ENCODE results near the gene IL13RA1. TPM values are rescaled to one million over a fixed set of nuclear protein-coding genes. Genes with fewer than 3 reads are reported as not detected.
"Not testable (repeated sequence)": the region's sequence is repeated elsewhere in the genome, so short reads cannot be mapped to it uniquely, and the experiment has no call there.

IL13RA1 gene
- total RNA-seq, 1 experiment from 2014 or later: 29.7 TPM

DNA sequence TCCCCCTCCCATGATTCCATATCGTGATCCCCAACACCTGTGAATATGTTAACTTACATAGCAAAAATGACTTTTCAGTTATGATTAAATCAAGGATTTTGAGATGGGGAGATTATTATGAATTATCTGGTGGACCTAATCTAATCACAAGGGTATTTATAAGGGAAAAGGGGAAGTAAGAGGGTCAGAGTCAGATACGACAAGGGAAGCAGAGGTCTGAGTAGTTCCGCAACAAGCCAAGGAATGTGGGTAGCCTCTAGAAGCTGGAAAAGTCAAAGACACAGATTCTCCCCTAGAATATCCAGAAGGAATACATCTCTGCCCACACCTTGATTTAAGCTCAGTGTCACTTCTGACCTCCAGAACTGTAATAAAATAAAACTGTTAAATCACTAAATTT, 1.0 kb upstream of the IL13RA1 start:
- in situ Hi-C loops (cut with HindIII; ENCODE audit: low sequenced_read_pairs): no loop called here
- no peak for DNase-seq (ENCODE audit: low spot score)

DNA sequence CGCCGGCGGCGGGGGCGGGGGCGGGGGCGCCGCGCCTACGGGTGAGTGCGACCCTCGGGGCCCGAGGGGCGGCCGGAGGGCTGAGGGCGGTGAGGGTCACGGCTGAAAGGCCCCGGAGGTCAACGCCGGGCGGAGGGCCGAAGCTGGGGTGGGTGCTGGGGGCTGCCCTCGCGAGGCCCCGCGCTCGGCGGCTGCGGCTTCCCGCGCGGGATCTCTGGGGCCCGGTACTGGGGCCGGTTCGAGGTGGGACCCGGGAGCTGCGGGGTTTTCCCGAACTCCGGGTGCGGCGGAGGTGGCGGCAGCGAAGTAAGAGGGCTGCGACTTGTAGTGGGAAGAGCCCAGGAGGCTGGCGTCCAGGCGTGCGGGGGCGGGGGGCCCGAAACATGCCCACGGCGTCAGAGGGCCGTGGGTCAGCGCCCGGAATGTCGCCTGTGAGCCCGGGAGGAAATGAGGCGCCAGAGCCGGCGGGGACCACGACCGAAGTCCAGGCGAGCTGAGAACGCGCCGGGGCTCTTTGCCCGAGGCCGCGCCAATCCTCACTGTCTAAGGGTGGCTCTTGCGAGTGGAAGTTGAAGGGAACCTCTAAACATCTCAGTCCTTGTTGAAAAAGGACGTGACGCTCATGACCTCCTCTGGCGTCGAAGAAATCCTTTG, 407 bp downstream of the IL13RA1 start:
- in situ Hi-C loops (cut with HindIII; ENCODE audit: low sequenced_read_pairs): no loop called here
- no peak for DNase-seq (ENCODE audit: low spot score)

DNA sequence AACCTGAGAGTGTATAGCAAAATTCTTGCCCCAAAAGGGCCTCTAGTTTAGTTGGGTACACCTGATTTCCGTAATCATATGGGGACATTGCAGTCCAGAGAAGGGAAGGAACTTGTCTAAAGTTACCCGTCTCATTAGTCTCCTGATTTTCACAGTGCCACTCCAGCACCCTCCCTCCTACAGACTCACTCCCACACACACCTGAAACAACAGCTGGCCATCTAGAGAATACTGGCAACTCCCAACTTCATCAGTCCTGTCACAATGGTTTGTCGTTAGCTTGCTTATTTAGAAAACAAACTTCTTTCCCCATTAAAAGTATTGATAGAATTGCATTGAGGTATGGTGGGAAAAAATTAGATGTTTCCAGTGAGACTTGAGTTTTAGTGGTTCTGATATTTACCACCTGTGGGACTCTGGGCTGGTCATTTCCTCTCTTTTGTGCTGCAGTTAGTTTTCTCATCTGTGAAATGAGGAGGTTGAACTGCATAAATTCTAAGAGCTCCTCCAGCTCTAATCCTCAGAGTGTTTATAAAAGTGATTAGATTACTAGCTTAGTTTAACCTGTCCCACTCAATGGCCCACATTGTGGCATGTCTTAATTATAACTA, 1.7 kb downstream of the IL13RA1 start:
- DNase-seq (ENCODE audit: low spot score): no peak
- in situ Hi-C loops (cut with HindIII; ENCODE audit: low sequenced_read_pairs): no loop called here

DNA sequence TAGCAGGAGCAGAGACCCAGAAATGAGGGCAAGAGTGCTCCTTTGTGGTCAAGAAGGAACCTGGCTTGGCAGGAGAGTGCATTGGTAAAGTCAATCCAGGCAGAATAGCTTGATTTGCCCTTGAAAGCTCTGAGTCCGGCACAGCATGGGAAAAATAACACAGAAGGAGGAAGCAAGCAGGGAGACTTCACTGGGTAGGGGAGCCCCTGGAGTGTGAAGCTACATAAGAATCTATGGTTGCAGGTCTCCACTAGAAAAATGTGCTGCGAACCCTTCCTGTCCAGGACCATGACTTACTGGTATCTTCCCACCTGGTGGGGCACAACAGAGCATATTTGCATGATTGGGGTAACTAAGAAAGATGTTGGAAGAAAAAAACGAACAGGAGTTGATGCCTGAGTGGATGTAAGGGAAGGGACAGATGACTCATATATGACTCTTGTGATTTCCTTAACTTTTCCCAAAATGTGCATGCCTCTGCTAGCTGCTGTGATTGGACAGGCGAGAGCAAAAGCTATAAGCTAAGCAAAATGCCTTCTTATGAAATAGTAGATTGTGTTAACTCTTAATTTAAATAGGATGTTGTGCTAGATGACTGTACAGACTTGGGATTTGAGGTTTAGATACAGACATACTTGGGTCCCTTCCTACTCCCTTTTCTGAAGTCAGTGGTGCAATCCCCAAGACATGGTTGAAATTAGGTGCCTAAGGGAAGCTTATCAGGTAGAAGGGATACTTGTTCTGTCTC, 3.3 kb downstream of the IL13RA1 start:
- no peak for DNase-seq (ENCODE audit: low spot score)
- in situ Hi-C loops (cut with HindIII; ENCODE audit: low sequenced_read_pairs): no loop called here

DNA sequence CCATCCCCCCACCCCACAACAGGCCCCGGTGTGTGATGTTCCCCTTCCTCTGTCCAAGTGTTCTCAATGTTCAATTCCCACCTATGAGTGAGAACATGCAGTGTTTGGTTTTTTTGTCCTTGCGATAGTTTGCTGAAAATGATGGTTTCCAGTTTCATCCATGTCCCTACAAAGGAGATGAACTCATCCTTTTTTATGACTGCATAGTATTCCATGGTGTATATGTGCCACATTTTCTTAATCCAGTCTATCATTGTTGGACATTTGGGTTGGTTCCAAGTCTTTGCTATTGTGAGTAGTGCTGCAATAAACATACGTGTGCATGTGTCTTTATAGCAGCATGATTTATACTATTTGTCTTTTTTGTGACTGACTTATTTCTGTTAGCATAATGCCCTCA, 5.1 kb downstream of the IL13RA1 start:
- DNase-seq (ENCODE audit: low spot score); in situ Hi-C loops (cut with HindIII; ENCODE audit: low sequenced_read_pairs): not testable (repeated sequence)

DNA sequence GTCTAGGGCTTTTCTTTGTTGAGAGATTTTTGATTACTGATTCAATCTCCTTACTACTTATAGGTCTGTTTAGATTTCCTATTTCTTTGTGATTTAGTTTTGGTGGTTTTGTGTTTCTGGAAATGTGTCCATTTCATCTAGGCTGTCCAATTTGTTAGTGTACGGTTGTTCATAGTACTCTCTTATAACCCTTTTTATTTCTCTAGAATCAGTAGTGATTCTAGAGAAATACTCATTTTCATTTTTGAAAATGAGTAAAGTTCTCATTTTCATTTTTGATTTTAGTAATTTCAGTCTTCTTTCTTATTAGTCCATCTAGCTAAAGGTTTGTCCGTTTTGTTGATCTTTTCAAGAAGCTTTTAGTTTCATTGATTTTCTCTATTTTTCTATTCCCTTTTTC, 7.5 kb downstream of the IL13RA1 start:
- DNase-seq (ENCODE audit: low spot score): no peak
- in situ Hi-C loops (cut with HindIII; ENCODE audit: low sequenced_read_pairs): no loop called here

DNA sequence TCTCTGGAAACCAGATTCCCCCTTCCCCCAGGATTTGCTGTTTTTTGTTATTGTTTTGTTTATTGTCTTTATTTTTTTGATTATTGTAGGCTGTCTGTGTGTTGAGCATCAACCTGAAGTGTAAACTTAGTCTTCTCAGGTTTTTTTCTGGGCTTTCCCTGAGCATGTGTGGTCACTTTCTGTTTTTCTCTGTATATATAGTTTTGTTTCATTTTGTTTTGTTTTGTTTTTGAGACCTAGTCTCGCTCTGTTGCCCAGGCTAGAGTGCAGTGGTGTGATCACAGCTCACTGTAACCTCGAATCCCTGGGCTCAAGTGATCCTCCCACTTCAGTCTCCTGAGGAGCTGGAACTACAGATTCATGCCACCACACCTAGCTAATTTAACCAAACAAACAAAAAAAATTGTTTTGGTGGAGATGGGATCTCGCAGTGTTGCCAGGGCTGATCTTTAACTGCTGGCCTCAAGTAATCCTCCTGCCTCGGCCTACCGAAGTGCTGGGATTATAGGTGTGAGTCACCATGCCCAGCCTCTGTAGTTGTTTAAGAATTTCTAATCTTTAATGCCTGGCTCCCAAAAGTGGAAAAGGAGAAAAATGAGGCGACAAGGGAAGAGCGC, 9.1 kb downstream of the IL13RA1 start:
- no peak for DNase-seq (ENCODE audit: low spot score)
- in situ Hi-C loops (cut with HindIII; ENCODE audit: low sequenced_read_pairs): no loop called here

GRCh38 chrX:118739577-118739976, 12.2 kb downstream of the IL13RA1 start:
- no peak for DNase-seq (ENCODE audit: low spot score)
- in situ Hi-C loops (cut with HindIII; ENCODE audit: low sequenced_read_pairs): no loop called here

- in situ Hi-C loops (cut with HindIII; ENCODE audit: low sequenced_read_pairs): no loop called here
- no peak for DNase-seq (ENCODE audit: low spot score)
These were observed 13.0 kb downstream of the IL13RA1 start for GRCh38 chrX:118740276-118740889.

- in situ Hi-C loops (cut with HindIII; ENCODE audit: low sequenced_read_pairs): no loop called here
- DNase-seq (ENCODE audit: low spot score): no peak
These were observed 14.8 kb downstream of the IL13RA1 start for GRCh38 chrX:118742176-118742575.

GRCh38 chrX:118745570-118745969, 18.2 kb downstream of the IL13RA1 start:
- in situ Hi-C loops (cut with HindIII; ENCODE audit: low sequenced_read_pairs): no loop called here
- no peak for DNase-seq (ENCODE audit: low spot score)

DNA sequence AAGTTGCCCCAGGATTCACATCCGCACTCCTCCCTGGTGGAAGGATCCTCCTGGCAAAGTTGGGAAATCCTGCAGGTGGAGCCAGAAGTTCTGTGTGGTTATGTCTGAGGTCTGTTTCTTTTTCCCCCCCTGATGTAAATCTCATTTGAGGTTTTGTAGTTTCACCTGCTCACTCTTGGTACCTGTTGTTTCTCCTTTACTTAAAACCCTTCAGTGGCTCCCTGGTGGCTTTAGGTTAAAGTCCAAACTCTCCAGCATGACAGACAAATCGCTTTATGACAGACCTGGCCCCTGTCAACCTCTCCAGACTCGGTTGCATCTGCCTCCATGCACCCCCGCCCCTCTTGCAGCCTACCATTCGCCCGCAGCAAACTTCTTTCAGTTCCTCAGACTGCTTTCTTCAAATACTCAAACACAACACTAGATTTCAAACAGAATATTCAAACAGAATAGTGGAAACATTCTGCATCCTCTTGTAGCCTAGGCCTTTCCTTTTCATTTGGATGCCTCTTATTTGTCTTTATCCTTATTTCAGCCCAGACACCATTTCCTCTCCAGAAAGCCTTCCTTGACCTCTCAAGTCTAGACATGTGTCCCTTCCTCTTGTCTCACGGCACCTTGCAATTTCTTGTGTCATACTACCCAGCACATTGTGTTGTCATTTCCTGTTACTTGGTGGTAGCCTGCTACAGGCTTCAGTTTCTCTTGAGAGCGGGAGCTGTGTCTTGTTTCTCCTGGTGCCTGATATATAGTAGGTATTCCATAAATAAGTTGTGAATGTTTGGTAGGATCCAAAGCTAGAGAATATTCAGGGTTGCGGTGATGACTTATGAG, 24.8 kb downstream of the IL13RA1 start:
- in situ Hi-C loops (cut with HindIII; ENCODE audit: low sequenced_read_pairs): no loop called here
- DNase-seq (ENCODE audit: low spot score): no peak

GRCh38 chrX:118755633-118756032, 28.2 kb downstream of the IL13RA1 start:
- in situ Hi-C loops (cut with HindIII; ENCODE audit: low sequenced_read_pairs): no loop called here

GRCh38 chrX:118756101-118756500, 28.7 kb downstream of the IL13RA1 start:
- in situ Hi-C loops (cut with HindIII; ENCODE audit: low sequenced_read_pairs): no loop called here
- no peak for DNase-seq (ENCODE audit: low spot score)

More at GRCh38 chrX:118755633-118756032, 28.2 kb downstream of the IL13RA1 start:
- DNase-seq (ENCODE audit: low spot score): no peak

- DNase-seq (ENCODE audit: low spot score): no peak
- in situ Hi-C loops (cut with HindIII; ENCODE audit: low sequenced_read_pairs): no loop called here
These were observed 31.1 kb downstream of the IL13RA1 start for GRCh38 chrX:118758511-118758910.

DNA sequence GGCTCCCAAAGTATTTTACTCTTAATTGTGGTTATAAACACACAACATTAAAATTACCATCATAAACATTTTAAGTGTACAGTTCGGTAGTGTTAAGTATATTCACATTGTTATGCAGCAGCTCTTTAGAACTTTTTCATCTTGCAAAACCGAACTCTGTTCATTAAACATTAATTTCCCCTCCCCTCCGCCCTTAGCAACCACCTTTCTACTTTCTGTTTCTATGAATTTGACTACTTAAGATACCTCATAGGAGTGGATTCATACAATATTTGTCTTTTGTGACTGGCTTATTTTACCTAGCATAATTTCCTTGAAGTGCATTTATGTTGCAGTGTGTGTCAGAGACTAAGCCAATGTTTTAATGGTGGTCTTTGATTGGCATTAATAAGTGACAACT, 32.6 kb downstream of the IL13RA1 start:
- in situ Hi-C loops (cut with HindIII; ENCODE audit: low sequenced_read_pairs): no loop called here
- no peak for DNase-seq (ENCODE audit: low spot score)

- in situ Hi-C loops (cut with HindIII; ENCODE audit: low sequenced_read_pairs): no loop called here
- DNase-seq (ENCODE audit: low spot score): peak; percentile 9
These were observed 34.7 kb downstream of the IL13RA1 start for GRCh38 chrX:118761939-118762707.

DNA sequence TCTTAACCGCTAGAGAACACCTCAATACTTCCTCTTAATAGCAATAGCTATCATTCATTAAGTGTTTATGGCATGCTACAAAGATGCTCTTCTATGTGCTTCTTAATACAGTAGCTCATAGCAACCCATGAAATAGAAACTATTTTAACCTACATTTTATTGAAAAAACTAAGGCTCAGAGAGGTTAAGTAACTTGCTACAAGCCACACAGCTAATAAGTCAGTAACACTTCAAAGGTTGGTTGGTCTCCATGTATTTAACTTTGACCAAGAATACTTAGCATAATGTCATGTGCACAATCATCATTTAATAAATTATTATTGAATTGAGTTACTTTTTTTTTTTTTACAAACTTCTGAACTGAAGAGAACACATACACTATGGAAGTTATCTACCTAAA, 36.1 kb downstream of the IL13RA1 start:
- in situ Hi-C loops (cut with HindIII; ENCODE audit: low sequenced_read_pairs): no loop called here

More for the DNA sequence above, 36.1 kb downstream of the IL13RA1 start:
- no peak for DNase-seq (ENCODE audit: low spot score)
